IMR-90 (cell line): ENCODE results near the gene CACUL1.
"Not testable (repeated sequence)": the region's sequence is repeated elsewhere in the genome, so short reads cannot be mapped to it uniquely, and the experiment has no call there.

Experiments used
- CEBPB ChIP-seq: IDR thresholded peaks from 2 replicates; pipeline ENCODE4 v1.6.1; 2012; ENCODE audit warnings: low read depth, low read length, improper control_type of control experiment
- MXI1 ChIP-seq: IDR thresholded peaks from 2 replicates; pipeline ENCODE4 v1.6.1; 2012; ENCODE audit warnings: low read depth, mild to moderate bottlenecking, low read length, moderate library complexity, borderline replicate concordance
- POLR2A ChIP-seq: IDR thresholded peaks from 2 replicates; pipeline ENCODE4 v1.6.1; 2012; ENCODE audit warnings: mild to moderate bottlenecking, low read depth, low read length
- TF ChIP-seq, protein P1 (sequence below): conservative IDR thresholded peaks from 2 replicates; pipeline ENCODE4 v1.5.1; 2012; ENCODE audit warnings: mild to moderate bottlenecking, low read depth, low read length, improper control_type of control experiment
- TF ChIP-seq, protein P2 (sequence below): fragments of 150-350 bp; IDR thresholded peaks from 2 replicates; pipeline ENCODE4 v1.6.1; 2017; ENCODE audit warnings: mild to moderate bottlenecking, antibody characterized with exemption, low read length, low read depth

DNA sequence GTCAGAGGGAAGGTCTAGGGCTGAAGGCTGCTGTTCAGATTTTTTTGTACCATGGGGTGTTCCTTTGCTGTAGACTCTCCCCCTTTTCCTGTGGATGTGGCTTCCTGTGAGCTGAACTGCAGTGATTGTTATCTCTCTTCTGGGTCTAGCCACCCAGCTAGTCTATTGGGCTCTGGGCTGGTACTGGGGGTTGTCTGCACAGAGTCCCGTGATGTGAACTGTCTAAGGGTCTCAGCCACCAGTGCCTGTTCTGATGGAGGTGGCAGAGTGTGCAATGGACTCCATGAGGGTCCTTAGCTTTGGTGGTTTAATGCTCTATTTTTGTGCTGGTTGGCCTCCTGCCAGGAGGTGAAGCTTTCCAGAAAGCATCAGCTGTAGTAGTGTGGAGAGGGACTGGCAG lies 96.6 kb downstream of the CACUL1 start:
- TF ChIP-seq, protein P1, sequence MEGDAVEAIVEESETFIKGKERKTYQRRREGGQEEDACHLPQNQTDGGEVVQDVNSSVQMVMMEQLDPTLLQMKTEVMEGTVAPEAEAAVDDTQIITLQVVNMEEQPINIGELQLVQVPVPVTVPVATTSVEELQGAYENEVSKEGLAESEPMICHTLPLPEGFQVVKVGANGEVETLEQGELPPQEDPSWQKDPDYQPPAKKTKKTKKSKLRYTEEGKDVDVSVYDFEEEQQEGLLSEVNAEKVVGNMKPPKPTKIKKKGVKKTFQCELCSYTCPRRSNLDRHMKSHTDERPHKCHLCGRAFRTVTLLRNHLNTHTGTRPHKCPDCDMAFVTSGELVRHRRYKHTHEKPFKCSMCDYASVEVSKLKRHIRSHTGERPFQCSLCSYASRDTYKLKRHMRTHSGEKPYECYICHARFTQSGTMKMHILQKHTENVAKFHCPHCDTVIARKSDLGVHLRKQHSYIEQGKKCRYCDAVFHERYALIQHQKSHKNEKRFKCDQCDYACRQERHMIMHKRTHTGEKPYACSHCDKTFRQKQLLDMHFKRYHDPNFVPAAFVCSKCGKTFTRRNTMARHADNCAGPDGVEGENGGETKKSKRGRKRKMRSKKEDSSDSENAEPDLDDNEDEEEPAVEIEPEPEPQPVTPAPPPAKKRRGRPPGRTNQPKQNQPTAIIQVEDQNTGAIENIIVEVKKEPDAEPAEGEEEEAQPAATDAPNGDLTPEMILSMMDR = not testable (repeated sequence)
- not testable (repeated sequence) for TF ChIP-seq CEBPB, POLR2A, MXI1
- TF ChIP-seq, protein P2, sequence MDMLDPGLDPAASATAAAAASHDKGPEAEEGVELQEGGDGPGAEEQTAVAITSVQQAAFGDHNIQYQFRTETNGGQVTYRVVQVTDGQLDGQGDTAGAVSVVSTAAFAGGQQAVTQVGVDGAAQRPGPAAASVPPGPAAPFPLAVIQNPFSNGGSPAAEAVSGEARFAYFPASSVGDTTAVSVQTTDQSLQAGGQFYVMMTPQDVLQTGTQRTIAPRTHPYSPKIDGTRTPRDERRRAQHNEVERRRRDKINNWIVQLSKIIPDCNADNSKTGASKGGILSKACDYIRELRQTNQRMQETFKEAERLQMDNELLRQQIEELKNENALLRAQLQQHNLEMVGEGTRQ = not testable (repeated sequence)
